K562 (cell line): ENCODE measurements around the gene DYRK1A. TPM values are rescaled to one million over a fixed set of nuclear protein-coding genes. Genes with fewer than 3 reads are reported as not detected.
A peak's percentile ranks its signal among the peaks of the same experiment; 100 is the strongest.

Experiments used
- AFF1 ChIP-seq, 2 experiments: fragments of 450-650 bp; IDR thresholded peaks; 2 replicates each; pipeline ENCODE4 v1.6.1; 2018; ENCODE audit warnings: mild to moderate bottlenecking in 2 of 2, low read depth in 1 of 2; ENCODE audit not compliant: partially characterized antibody in 2 of 2
- ARID1B ChIP-seq: fragments of 450-650 bp; IDR thresholded peaks from 2 replicates; pipeline ENCODE4 v1.6.1; 2016; ENCODE audit warnings: antibody characterized with exemption, mild to moderate bottlenecking, inconsistent platforms
- CXXC5 ChIP-seq: fragments of 250-450 bp; sonication (Bioruptor Pico); IDR thresholded peaks from 2 replicates; pipeline ENCODE4 v1.8.0; 2022; ENCODE audit warnings: inconsistent platforms, mild to moderate bottlenecking, moderate library complexity
- E2F3 ChIP-seq: fragments of 250-450 bp; sonication (Bioruptor Pico); IDR thresholded peaks from 2 replicates; pipeline ENCODE4 v1.4.0; 2020; ENCODE audit warnings: mild to moderate bottlenecking
- GABPB2 ChIP-seq: fragments of 250-450 bp; sonication (Bioruptor Pico); conservative IDR thresholded peaks from 2 replicates; pipeline ENCODE4 v1.5.1; 2021; ENCODE audit warnings: mild to moderate bottlenecking
- HDAC2 ChIP-seq: fragments of 450-650 bp; IDR thresholded peaks from 2 replicates; pipeline ENCODE4 v1.6.1; 2016; ENCODE audit warnings: mild to moderate bottlenecking
- HEY1 ChIP-seq: fragments of 250-450 bp; sonication (Bioruptor Pico); IDR thresholded peaks from 2 replicates; pipeline ENCODE4 v1.5.0; 2020; ENCODE audit warnings: mild to moderate bottlenecking, moderate library complexity, borderline replicate concordance
- HMGXB4 ChIP-seq: sonication (generic); formaldehyde crosslinking; IDR thresholded peaks from 2 replicates; pipeline ENCODE4 v1.8.1; 2023; ENCODE audit warnings: mild to moderate bottlenecking, missing genetic modification reagents
- MYNN ChIP-seq, 2 experiments: sonication (generic); formaldehyde crosslinking in 1 of 2; IDR thresholded peaks; 2 replicates each; pipeline versions ENCODE4 v1.5.0 to v1.6.1; 2016 to 2020; ENCODE audit warnings: antibody characterized with exemption in 1 of 2, missing genetic modification reagents in 1 of 2
- NONO ChIP-seq, 2 experiments: fragments of 200-400 bp in 1 of 2; fragments of 450-650 bp in 1 of 2; formaldehyde crosslinking in 1 of 2; IDR thresholded peaks; 2 replicates each; pipeline ENCODE4 v1.6.1; 2017; ENCODE audit warnings: low read depth in 2 of 2, mild to moderate bottlenecking in 2 of 2, moderate library complexity in 2 of 2, low read length in 1 of 2
- NR2C1 ChIP-seq, 2 experiments: fragments of 450-650 bp; IDR thresholded peaks; 2 replicates each; pipeline ENCODE4 v1.6.1; 2017; ENCODE audit warnings: mild to moderate bottlenecking in 2 of 2, antibody characterized with exemption in 1 of 2, inconsistent platforms in 1 of 2, missing compliant biosample characterization in 1 of 2, missing genetic modification characterization in 1 of 2
- PHB ChIP-seq: fragments of 250-450 bp; sonication (Bioruptor Pico); IDR thresholded peaks from 2 replicates; pipeline ENCODE4 v1.5.0; 2021
- RBM39 ChIP-seq: fragments of 200-400 bp; formaldehyde crosslinking; optimal IDR thresholded peaks from 2 replicates; pipeline ENCODE3; 2018; ENCODE audit warnings: low read depth, low read length
- TAF9B ChIP-seq: fragments of 450-650 bp; IDR thresholded peaks from 2 replicates; pipeline ENCODE4 v1.6.1; 2018; ENCODE audit warnings: mild to moderate bottlenecking; ENCODE audit not compliant: partially characterized antibody
- TEAD4 ChIP-seq, 2 experiments: sonication (generic) in 1 of 2; formaldehyde crosslinking in 1 of 2; IDR thresholded peaks; 2 replicates each; pipeline versions ENCODE4 v1.6.1 to v1.8.0; 2012 to 2022; ENCODE audit warnings: borderline replicate concordance in 1 of 2, inconsistent platforms in 1 of 2, low read length in 1 of 2, mild to moderate bottlenecking in 1 of 2, missing genetic modification reagents in 1 of 2
- TRIM24 ChIP-seq, 2 experiments: fragments of 450-650 bp; IDR thresholded peaks; 2 replicates each; pipeline ENCODE4 v1.6.1; 2016
- XRCC3 ChIP-seq: fragments of 450-650 bp; IDR thresholded peaks from 2 replicates; pipeline ENCODE4 v1.6.1; 2017; ENCODE audit warnings: mild to moderate bottlenecking, moderate library complexity
- ZNF384 ChIP-seq: IDR thresholded peaks from 2 replicates; pipeline ENCODE4 v1.6.1; 2012; ENCODE audit warnings: low read depth, low read length, improper control_type of control experiment
- ZNF583 ChIP-seq: fragments of 250-450 bp; sonication (Bioruptor Pico); IDR thresholded peaks from 2 replicates; pipeline ENCODE4 v1.4.0; 2020
- ZNF75A ChIP-seq: fragments of 450-650 bp; formaldehyde crosslinking; IDR thresholded peaks from 2 replicates; pipeline ENCODE4 v1.4.0; 2020; ENCODE audit warnings: mild to moderate bottlenecking
- ZNF766 ChIP-seq: fragments of 200-800 bp; sonication (Bioruptor generic); conservative IDR thresholded peaks from 2 replicates; pipeline ENCODE4 v1.6.1; 2016; ENCODE audit warnings: missing genetic modification characterization, missing compliant biosample characterization
- polyA plus RNA-seq, 8 experiments: library from polyadenylated mRNA; depleted of rRNA in 4 of 8; stranded (reverse) in 5 of 8; unstranded in 3 of 8; fragments of >200 nt; fragmentation: Nextera tagmentation in 2 of 8; fragmentation: Illumina TruSeq in 1 of 8; extraction: Ambion mirVana in 2 of 8; extraction: Trizol in 1 of 8; gene quantifications; 2 replicates each; pipeline versions ENCODE4 v1.2.1 to v1.2.3, GENCODE V29; 2011 to 2014; ENCODE audit warnings: inconsistent platforms in 1 of 8, missing spikeins in 1 of 8
- total RNA-seq, 7 experiments: library from RNA; depleted of rRNA in 6 of 7; stranded (reverse); fragments of >200 nt in 6 of 7; fragmentation: Illumina TruSeq in 2 of 7; extraction: Trizol in 2 of 7; gene quantifications; 2 replicates each; pipeline versions ENCODE4 v1.2.1 to v1.2.3, GENCODE V29; 2011 to 2021; ENCODE audit warnings: low replicate concordance in 1 of 7
- TF ChIP-seq, protein P1 (sequence below): conservative IDR thresholded peaks from 2 replicates; pipeline ENCODE4 v1.6.1; 2011; ENCODE audit warnings: low read depth, mild to moderate bottlenecking, low read length; ENCODE audit not compliant: control insufficient read depth

DYRK1A gene
- total and polyA plus RNA-seq, 9 of the 15 experiments (the other 6 are each of a cell fraction or from before 2014, with no cell fraction given): 3.7 to 64.8 (median 42.3) TPM

- TF ChIP-seq ARID1B (0 out of 2 replicates have a peak, but pooled peaks have one; percentile 11), NR2C1 (IDR thresholded peaks at IDR 0.05) (0 out of 2 replicates have a peak, but pooled peaks have one; percentile 32), NR2C1 (tag; IDR thresholded peaks at IDR 0.05) (no peak), NONO (IDR thresholded peaks at IDR 0.05; ENCODE audit: low read depth in 2 of 2, low read length in 1 of 2) (no peak), GABPB2 (CRISPR knock-in tag) (no peak), PHB (CRISPR knock-in tag) (no peak), ZNF766 (CRISPR knock-in tag) (no peak), AFF1 (IDR thresholded peaks at IDR 0.05; ENCODE audit: low read depth in 1 of 2, partially characterized antibody in 2 of 2) (peak in 1 of 2 experiments; percentile 37), HDAC2 (peak; percentile 69; the same call in 1 of the 2 replicates), ZNF75A (CRISPR knock-in tag) (no peak), ZNF384 (no peak), MYNN (IDR thresholded peaks at IDR 0.05) (no peak), MYNN (CRISPR knock-in tag; IDR thresholded peaks at IDR 0.05) (no peak), HMGXB4 (CRISPR knock-in tag) (no peak), TEAD4 (IDR thresholded peaks at IDR 0.05; ENCODE audit: low read length) (peak; percentile 46), TEAD4 (CRISPR knock-in tag; IDR thresholded peaks at IDR 0.05; ENCODE audit: borderline replicate concordance) (no peak), TAF9B (no peak), E2F3 (CRISPR knock-in tag) (no peak), HEY1 (no peak), TRIM24 (IDR thresholded peaks at IDR 0.05) (peak; percentile 86 to 94), RBM39 (no peak), CXXC5 (CRISPR knock-in tag) (no peak), ZNF583 (no peak), XRCC3 (peak; percentile 97)
- TF ChIP-seq, protein P1, sequence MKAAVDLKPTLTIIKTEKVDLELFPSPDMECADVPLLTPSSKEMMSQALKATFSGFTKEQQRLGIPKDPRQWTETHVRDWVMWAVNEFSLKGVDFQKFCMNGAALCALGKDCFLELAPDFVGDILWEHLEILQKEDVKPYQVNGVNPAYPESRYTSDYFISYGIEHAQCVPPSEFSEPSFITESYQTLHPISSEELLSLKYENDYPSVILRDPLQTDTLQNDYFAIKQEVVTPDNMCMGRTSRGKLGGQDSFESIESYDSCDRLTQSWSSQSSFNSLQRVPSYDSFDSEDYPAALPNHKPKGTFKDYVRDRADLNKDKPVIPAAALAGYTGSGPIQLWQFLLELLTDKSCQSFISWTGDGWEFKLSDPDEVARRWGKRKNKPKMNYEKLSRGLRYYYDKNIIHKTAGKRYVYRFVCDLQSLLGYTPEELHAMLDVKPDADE: no peak
Measured at GRCh38 chr21:37348664-37349063, 17.9 kb upstream of the DYRK1A start (continued).
